GM06990 (cell line): ENCODE measurements around the gene EFHC1.

ENCODE experiments used
- DNase-seq: peaks from one replicate; pipeline ENCODE4 v3.0.0-alpha.2; 2011; ENCODE audit not compliant: insufficient read length; ENCODE audit errors: extremely low read depth
- H3K27me3 ChIP-seq: replicated peaks from 2 replicates; pipeline ENCODE4 v1.6.0; 2011; ENCODE audit warnings: low read length; ENCODE audit not compliant: control insufficient read depth, insufficient read depth
- H3K36me3 ChIP-seq: 2 replicates; pipeline ENCODE4 v1.5.1; 2011; ENCODE audit warnings: low read length; ENCODE audit not compliant: control insufficient read depth, insufficient read depth
- H3K4me3 ChIP-seq: replicated peaks from 2 replicates; pipeline ENCODE4 v1.5.1; 2011; ENCODE audit warnings: low read depth, mild to moderate bottlenecking, control low read depth, low read length
- CTCF ChIP-seq: IDR thresholded peaks from 2 replicates; pipeline ENCODE4 v1.5.1; 2011; ENCODE audit warnings: low read length, control low read depth, mild to moderate bottlenecking, inconsistent platforms; ENCODE audit not compliant: insufficient read depth, poor library complexity, severe bottlenecking

EFHC1 gene

DNA sequence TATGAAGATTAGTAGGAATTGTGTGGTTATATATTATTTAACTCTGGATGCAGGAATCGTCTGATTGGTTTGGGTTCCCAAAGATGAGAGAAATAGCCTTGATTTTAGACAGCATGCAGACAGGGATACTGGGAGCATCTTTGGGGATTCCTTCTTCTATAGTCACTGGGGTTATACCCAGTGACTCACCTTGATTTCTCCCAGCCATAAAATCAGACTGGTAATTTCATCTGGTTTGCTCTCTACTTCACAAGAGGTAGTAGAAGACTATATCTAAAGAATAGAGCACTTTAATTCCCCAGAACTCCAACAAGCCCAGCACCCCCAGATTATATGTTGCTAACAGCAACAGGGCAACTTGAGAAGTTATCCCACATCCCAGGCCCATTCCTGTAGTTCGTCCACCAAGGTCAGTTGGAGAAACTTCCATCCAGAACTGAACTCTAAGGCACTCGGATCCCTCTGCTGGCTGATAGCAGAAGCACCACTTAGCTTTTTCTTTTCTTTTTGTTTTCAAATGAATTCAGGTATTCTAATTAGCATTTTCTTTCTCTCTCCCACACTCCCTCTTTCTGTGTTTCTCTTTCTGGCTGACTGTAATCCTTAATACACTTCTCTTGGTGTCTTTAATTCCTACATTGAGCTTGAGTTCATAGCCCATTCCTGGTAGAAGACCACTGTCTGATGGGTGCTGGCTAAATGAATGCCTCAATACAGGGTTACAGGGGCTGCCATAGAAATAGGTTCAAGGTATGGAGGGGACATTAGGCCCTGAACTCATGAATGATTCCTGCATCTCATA lies 20.4 kb upstream of the EFHC1 start:
- no peak for DNase-seq

GRCh38 chr6:52400313-52401041 lies 19.7 kb upstream of the EFHC1 start:
- TF ChIP-seq CTCF, result no peak
- no peak overlapping the region for H3K4me3 ChIP-seq
- no peak for DNase-seq
- H3K36me3 ChIP-seq, result peaks cover 5% of the 10 kb centered on the region
- H3K27me3 ChIP-seq, result no peaks in the 10 kb centered on the region

More for the DNA sequence above, 20.4 kb upstream of the EFHC1 start:
- no peaks in the 10 kb centered on the region for H3K27me3 ChIP-seq
- H3K4me3 ChIP-seq, result no peak overlapping the region
- H3K36me3 ChIP-seq, result peaks cover 5% of the 10 kb centered on the region
- peak; percentile 83 for TF ChIP-seq CTCF

- H3K27me3 ChIP-seq, result no peaks in the 10 kb centered on the region
- peaks cover 5% of the 10 kb centered on the region for H3K36me3 ChIP-seq
- H3K4me3 ChIP-seq, result no peak overlapping the region
- DNase-seq, result no peak
- TF ChIP-seq CTCF, result no peak
Observed at GRCh38 chr6:52403086-52403485, 17.1 kb upstream of the EFHC1 start.

DNA sequence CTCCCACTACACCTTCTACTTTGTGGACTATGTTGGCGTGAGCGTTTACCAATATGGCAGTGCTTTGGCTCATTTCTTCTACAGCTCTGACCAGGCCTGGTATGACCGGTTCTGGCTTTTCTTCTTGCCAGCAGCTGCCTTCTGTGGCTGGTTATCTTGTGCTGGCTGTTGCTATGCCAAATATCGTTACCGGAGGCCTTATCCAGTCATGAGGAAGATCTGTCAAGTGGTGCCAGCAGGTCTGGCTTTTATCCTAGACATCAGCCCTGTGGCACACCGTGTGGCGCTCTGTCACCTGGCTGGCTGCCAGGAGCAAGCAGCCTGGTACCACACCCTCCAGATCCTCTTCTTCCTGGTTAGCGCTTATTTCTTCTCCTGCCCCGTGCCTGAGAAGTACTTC lies 16.5 kb upstream of the EFHC1 start:
- Histone ChIP-seq H3K4me3 (no peak overlapping the region), H3K27me3 (no peaks in the 10 kb centered on the region), H3K36me3 (peaks cover 5% of the 10 kb centered on the region)
- TF ChIP-seq CTCF, result no peak
- DNase-seq, result no peak

DNA sequence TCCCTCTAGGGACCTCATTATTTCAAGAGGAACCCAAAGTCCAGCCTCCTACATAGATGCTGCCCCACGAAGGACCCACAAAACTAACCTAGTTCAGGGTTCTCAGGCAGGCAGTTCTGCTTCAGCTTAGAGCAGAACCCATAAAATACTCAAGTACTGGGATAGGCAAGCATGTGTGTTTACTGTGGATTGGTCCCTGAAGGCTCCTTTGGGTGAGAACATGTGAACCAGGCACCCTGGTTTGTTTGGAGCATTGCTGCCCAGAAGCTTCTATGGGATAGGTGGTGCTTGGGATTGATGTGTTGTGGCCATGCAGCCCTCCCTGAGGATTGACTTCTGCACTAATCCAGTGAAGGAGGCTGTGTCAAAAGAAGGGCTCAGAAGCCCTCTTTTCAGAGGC lies 14.9 kb upstream of the EFHC1 start:
- no peak for DNase-seq
- Histone ChIP-seq H3K4me3 (no peak overlapping the region), H3K36me3 (peaks cover 5% of the 10 kb centered on the region), H3K27me3 (no peaks in the 10 kb centered on the region)
- no peak for TF ChIP-seq CTCF
